Esophagus muscularis mucosa (tissue), 3 donors: Measurements from ENCODE around the gene ANO6.

Source experiments
- CTCF ChIP-seq, 3 experiments: fragments of 200-600 bp in 2 of 3; fragments of 450-650 bp in 1 of 3; sonication (generic) in 2 of 3; IDR thresholded peaks; one replicate each; pipeline ENCODE4 v1.5.1; 2017 to 2019; ENCODE audit warnings: antibody characterized with exemption in 3 of 3, mild to moderate bottlenecking in 2 of 3, moderate library complexity in 1 of 3
- POLR2A ChIP-seq: fragments of 450-650 bp; IDR thresholded peaks from one replicate; pipeline ENCODE4 v1.6.1; 2017; ENCODE audit warnings: antibody characterized with exemption, moderate library complexity, mild to moderate bottlenecking, low read depth

GRCh38 chr12:45304514-45305178 lies 88.8 kb downstream of the ANO6 start:
- TF ChIP-seq POLR2A (no peak), CTCF (IDR thresholded peaks at IDR 0.05) (no peak)
